Dermis microvascular lymphatic vessel endothelial cell (primary cell): ENCODE measurements around the gene OSM. TPM values are rescaled to one million over a fixed set of nuclear protein-coding genes. Genes with fewer than 3 reads are reported as not detected.
"Not testable (repeated sequence)": the region's sequence is repeated elsewhere in the genome, so short reads cannot be mapped to it uniquely, and the experiment has no call there.

Experiments
- DNase-seq, 2 donors: peaks; one replicate each; pipeline versions ENCODE4 v3.0.0 to v3.0.0-alpha.2; 2010; ENCODE audit warnings: low read depth in 2 of 2
- total RNA-seq: library from RNA; depleted of rRNA; stranded (reverse); fragments of >200 nt; gene quantifications from 2 replicates; pipeline ENCODE4 v1.2.1, GENCODE V29; 2014

OSM gene
- total RNA-seq, 1 donor from 2014 or later, result not detected

DNA sequence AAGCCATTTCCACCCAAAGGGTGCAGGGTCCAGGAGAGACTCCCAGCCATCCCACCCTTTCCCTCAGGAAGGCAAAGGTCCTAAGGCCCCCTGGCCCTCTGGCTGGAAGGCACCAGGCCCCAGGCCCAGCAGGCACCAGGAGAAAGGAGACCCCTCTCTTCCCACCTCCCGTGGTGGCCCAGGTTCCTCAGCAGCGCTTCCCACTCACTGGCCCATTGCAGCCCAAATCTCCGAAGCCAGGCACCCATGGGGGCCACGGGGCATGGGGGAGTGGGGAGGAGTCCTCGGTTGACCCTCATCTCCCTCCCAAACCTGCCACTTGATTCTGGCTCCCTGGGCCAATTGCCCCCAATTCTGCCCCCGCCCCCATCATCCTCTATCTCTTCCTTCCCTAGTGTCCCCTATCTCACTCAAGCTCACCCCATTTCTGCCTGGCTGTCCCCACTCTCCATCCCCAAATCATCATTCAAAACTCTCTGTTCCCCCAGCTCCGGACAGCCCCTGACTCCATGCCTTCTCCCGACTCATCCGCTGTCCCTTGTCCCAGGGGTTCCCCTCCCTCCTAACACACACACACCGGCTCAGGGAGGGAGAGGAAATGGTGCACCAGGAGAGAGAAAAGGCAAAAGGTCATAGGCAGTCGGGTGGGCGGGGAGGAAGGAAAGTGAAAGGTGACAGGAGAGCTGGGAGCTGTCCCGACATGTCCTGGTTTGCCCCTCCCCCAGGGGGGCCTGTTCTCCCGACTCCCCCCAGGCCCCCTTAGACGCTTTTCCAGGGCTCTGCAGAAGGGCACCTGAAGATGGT, 21.3 kb downstream of the OSM start:
- no peak for DNase-seq

DNA sequence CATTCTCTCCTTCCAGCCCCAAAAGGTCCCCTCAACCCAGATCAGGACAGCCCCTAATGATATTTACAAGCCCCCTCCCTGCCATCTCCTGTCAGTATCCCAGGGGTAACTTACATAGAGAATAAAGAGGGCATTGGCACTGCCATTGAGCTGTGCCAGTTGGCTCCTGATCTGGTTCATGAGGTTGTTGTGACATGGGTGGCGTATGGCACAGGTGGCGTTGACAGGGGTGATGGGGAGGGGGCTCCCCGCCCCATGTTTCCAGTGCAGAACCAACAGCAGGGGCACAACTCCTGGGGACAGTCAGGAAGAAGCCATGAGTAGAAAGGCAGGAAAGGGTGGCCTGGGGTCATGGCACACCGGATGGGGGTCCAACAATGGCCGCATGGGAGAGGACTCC, 22.0 kb downstream of the OSM start:
- DNase-seq, result no peak

GRCh38 chr22:30244066-30244465, 22.6 kb downstream of the OSM start:
- DNase-seq, result no peak

- DNase-seq, result no peak
These were observed 23.0 kb downstream of the OSM start for GRCh38 chr22:30243661-30244060.

DNA sequence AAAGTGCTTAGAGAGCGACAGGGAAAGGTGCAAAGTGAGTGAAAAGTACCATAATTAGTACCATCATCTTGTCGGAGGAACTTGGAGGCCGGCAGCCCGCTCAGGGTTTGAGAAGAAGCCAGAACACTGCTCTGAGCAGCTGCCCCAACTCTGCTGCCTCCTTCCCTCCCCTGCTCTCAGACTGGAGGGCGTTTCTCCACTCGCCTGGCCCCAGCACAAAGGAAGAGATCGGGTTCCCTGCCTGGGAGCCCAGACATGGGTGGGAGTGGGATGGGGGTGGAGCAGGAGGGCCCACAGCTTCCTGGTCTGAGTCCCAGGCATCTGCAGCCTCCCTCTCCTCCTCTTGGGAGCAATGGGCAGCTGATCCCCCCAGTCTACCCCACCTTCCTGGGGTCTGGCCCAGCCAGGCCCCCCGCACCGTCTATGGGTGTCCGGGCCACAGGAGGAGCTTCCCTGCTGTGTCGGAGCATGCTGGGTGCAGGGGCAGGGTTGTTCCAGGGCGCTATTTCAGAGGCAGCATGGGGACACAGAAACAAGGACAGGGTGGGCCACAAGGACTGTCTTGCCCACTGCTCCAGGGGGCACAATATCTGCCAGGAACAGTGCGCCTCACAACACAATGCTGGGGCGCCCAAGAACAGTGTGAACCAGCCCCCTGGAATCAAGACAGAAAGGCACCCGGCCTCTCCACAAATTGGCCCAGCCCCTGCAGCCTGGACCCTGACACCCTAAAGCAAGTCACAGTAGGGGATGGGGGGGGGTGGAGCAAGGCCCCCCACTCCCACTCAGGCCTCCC, 24.9 kb downstream of the OSM start:
- DNase-seq, result no peak

- no peak for DNase-seq
These were observed 25.9 kb downstream of the OSM start for GRCh38 chr22:30240541-30241417.

- no peak for DNase-seq
These were observed 26.9 kb downstream of the OSM start for GRCh38 chr22:30239488-30240405.

DNA sequence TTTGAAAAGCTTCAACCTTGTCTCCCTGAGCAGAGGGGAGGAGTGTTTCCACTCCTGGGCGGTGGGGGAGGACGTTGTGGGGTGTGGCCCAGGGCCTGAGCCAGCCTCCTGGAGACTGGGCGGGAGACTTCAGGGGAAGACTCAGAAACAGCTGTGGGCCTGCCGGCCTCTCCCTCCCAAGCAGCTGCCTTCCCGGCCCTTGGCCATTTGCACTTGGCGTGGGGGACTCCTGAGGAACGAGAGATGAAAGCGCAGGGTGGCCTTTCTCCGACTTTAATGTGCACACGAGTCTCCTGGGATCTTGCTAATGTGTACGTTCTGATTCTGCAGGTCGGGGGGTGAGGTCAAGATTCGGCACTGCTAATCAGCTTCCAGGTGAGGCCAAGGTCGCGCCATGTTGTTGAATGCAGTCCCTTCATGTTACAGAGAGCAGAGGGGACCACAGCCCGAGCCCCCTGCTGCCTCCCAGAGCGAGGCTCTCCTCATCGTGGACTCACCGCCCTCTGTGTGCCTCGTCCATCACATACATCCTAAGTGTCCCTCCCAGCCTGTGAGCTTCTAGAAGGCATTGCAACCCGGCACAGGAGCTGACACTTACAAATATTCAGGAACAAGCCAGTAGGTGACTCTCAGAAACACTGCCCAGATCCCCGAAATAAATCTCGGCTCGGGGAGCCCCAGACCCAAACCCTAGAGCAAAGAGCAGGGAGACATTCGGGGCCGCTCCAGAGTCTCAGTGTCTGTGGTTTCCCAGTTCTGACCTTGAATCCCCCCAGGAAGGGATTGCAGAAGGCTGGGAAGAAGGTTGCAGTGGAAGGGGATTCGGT, 27.8 kb downstream of the OSM start:
- DNase-seq, result no peak

- no peak for DNase-seq
These were observed 28.5 kb downstream of the OSM start for GRCh38 chr22:30238136-30238535.

DNA sequence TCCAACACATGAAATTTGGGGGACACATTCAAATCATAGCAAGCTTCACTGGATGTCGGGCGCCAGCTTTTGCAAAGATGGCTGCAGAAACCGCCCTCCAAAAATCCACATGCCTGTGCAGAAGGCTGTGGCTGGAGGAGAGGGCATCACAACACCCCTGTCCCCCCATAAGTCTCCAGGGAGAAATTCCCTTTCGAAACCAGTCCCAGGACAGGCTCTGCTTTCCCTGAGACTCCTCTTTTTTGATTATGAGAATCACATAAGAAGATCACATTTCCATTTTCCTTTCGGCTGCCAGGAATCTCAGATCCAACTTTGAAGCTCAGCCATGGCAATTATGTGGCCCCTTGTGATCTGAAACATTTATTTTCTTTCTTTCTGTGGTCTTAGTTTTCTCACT, 29.8 kb downstream of the OSM start:
- no peak for DNase-seq

DNA sequence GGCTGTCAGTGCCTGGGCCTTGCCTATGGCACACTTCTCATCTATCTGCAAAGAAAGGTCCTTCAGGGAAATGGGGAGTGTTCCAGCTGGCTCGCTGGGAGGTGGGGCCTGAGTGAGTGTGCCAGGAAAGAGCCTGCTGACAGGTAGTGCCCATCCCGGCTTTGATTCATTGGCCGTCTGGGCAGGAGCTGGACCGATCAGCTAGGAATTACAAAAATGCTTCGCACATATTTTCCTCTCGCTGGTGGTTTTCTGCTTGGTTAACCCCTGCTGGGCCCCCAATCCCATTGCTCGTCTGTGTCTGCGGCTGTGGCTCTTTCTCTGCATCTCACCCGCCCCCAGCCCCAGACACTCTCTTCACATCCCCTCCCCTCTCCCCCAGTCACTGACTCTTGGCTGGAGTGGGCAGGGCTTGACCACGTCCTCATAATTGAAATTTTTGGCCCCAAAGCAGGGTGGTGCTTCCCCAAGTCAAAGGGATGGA, 30.9 kb downstream of the OSM start:
- no peak for DNase-seq

GRCh38 chr22:30234786-30235470, 31.7 kb downstream of the OSM start:
- no peak for DNase-seq

DNA sequence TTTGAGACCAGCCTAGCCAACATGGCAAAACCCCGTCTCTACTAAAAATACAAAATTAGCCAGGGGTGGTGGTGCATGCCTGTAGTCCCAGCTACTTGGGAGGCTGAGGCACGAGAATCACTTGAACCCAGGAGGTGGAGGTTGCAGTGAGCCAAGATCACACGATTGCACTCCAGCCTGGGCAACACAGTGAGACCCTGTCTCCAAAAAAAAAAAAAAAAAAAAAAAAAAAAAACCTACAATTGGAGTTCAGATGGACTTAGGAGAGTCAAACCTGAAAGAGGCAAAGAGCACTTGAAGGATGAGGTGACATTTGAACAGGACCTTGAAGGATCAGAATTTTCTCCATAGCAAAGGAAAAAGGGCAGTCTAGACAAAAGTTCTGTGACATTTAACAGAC, 32.3 kb downstream of the OSM start:
- DNase-seq, result not testable (repeated sequence)

DNA sequence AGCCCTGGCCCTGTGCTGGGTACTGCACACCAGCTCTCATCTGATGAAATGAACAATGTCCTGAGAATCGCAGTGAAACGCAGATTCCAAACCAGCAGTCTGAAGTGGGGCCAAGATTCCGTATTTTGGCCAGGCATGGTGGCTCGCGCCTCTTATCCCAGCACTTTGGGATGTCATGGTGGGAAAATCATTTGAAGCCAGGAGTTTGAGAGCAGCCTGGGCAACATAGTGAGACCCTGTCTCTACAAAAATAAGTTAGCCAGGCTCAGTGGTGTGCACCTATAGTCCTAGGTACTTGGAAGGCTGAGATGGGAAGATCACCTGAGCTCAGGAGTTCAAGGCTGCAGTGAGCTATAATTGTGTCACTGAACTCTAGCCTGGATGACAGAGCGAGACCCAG, 33.1 kb downstream of the OSM start:
- DNase-seq, result no peak

DNA sequence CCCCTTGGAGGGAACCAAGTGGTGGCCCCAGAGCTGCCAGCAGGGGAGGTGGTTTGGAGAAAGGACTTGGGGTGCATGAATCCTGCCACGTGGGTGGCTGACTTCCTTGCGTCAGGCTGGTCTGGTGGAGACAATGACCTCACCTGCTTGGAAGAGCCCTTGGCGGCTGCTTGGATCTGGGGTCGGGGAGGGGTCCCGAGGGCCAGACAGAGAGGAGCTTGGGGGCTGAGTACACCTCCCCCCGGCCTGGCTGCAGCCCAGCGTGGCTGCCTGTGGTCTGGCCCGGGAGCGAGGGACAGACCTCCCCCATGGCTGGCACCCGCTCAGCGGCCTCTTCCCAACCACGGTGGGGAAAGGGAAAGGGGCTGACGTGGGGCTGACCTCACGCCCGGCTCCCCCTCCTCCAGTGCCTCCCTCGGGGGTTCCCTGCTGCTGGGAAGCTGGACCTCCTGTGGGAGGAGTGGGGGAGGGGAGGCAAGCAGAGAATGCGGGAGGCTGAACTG, 33.9 kb downstream of the OSM start:
- DNase-seq, result no peak

GRCh38 chr22:30230787-30231461, 35.7 kb downstream of the OSM start:
- no peak for DNase-seq

- DNase-seq, result no peak
These were observed 36.3 kb downstream of the OSM start for GRCh38 chr22:30230330-30230729.
